ENCODE data around the gene PCDHA2. TPM values are rescaled to one million over a fixed set of nuclear protein-coding genes. Genes with fewer than 3 reads are reported as not detected.

PCDHA2 gene
- total RNA-seq: not detected in 2 replicates
- polyA plus RNA-seq: 0.02 TPM in 1 of 2 replicates, not detected in the other
- polyA plus RNA-seq (2011; cell fraction: cytosol; rRNA removed): 0.01 TPM in 2 replicates
- polyA plus RNA-seq (2011; cell fraction: nucleus; rRNA removed): not detected in 2 replicates
- 0.07 TPM in 1 of 2 replicates, not detected in the other for polyA plus RNA-seq (2012)
- polyA minus RNA-seq: 0.05 and 0.23 TPM in 2 replicates
- polyA minus RNA-seq (2011; cell fraction: cytosol; rRNA and poly(A)+ RNA removed): not detected
- 0.24 and 0.29 TPM in 2 replicates for polyA minus RNA-seq (2011; cell fraction: nucleus; rRNA and poly(A)+ RNA removed)
- Bru-seq, nascent RNA: not detected
- BruChase-seq, experiment 1, labeled RNA remaining after a 6-hour chase: percentile 16 among the genes with signal in this experiment
- percentile 21 among the genes with signal in this experiment for BruChase-seq, experiment 2, labeled RNA remaining after a 2-hour chase
- long read RNA-seq: 0 reads

DNA sequence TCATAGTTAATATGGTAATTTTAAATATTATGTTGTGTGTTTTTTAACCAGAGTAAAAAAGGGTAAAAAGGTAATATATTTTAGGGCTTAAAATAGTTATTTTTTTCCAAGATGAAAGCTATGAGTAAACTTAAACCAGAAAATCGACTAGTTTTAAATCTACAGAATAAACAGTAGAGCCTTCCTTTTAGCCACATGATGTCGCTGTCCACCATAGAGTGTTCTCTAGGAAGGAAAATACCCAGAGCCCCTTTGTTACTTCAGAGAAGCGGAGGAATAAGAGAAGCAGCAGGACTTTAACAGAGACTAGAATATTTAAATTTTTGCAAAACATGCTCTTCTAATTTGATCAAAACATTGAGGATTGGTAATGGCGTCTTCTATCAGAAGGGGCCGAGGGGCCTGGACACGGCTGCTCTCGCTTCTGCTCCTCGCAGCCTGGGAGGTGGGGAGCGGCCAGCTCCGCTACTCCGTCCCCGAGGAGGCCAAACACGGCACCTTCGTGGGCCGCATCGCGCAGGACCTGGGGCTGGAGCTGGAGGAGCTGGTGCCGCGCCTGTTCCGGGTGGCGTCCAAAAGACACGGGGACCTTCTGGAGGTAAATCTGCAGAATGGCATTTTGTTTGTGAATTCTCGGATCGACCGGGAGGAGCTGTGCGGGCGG lies at the start of gene PCDHA2:
Gene PCDHA2 (plus strand): TSS at position 258 of the 664 bp plus-strand sequence.
- H3K27me3 ChIP-seq (ENCODE audit: control insufficient read depth in 2 of 2, insufficient read depth in 2 of 2, low read length in 2 of 2): no peaks in the 10 kb centered on the region
- dilution Hi-C loops (cut with MboI; ENCODE audit: extremely low pct_ligation_motif_present, low sequenced_read_pairs): no loop called here

More for the DNA sequence above, at the start of gene PCDHA2:
- ChIA-PET CTCF (interaction anchor here (1.0 to 1.8 kb wide), 3 partner anchors 11 to 246 kb away, joined by 4 to 5 read pairs (median 4); no protein-coding TSS in a partner anchor), POLR2A (no interaction called here)
- Histone ChIP-seq H2AFZ (ENCODE audit: low read depth, low read length) (no peak within 1 kb of the TSS), H3K9me3 (replicated peaks; ENCODE audit: control insufficient read depth, insufficient read depth, low read length) (no peaks in the 10 kb centered on the region), H3K9ac (replicated peaks; ENCODE audit: extremely low read depth, insufficient read depth, low read length) (no peak within 1 kb of the TSS), H3K27ac (ENCODE audit: insufficient read depth, low read depth, low read length) (no peak within 1 kb of the TSS), H3K4me3 (replicated peaks in 1 of 3; ENCODE audit: insufficient read depth in 1 of 3, low read depth in 1 of 3, low read length in 3 of 3) (no peak within 1 kb of the TSS), H3K9me1 (replicated peaks; ENCODE audit: control insufficient read depth, extremely low read depth, insufficient read depth, low read length) (no peaks in the 10 kb centered on the region), H3K36me3 (ENCODE audit: control insufficient read depth in 2 of 2, extremely low read depth in 1 of 2, insufficient read depth in 2 of 2, low read length in 2 of 2) (no peaks in the 10 kb centered on the region), H3K4me1 (ENCODE audit: control insufficient read depth, extremely low read depth, insufficient read depth, low read length) (no peaks in the 10 kb centered on the region), H4K20me1 (replicated peaks; ENCODE audit: control insufficient read depth, extremely low read depth, insufficient read depth, low read length) (no peaks in the 10 kb centered on the region), H3K4me2 (ENCODE audit: insufficient read depth, low read length) (no peak within 1 kb of the TSS), H3K79me2 (ENCODE audit: control insufficient read depth, insufficient read depth, low read length) (no peaks in the 10 kb centered on the region)
- no peak for DNase-seq (ENCODE audit: low read depth, low spot score)
- BruUV-seq (replicated peaks): no TSS peak
- intact Hi-C loops (cut with micrococcal nuclease): no loop called here
- no peak for FAIRE-seq
- no peak for TF ChIP-seq EZH2 (IDR thresholded peaks at IDR 0.05; ENCODE audit: borderline replicate concordance, low read depth, low read length, severe bottlenecking)
- TF ChIP-seq POLR2A (IDR thresholded peaks at IDR 0.05; ENCODE audit: low read depth, low read length): no peak
- TF ChIP-seq, protein P1, sequence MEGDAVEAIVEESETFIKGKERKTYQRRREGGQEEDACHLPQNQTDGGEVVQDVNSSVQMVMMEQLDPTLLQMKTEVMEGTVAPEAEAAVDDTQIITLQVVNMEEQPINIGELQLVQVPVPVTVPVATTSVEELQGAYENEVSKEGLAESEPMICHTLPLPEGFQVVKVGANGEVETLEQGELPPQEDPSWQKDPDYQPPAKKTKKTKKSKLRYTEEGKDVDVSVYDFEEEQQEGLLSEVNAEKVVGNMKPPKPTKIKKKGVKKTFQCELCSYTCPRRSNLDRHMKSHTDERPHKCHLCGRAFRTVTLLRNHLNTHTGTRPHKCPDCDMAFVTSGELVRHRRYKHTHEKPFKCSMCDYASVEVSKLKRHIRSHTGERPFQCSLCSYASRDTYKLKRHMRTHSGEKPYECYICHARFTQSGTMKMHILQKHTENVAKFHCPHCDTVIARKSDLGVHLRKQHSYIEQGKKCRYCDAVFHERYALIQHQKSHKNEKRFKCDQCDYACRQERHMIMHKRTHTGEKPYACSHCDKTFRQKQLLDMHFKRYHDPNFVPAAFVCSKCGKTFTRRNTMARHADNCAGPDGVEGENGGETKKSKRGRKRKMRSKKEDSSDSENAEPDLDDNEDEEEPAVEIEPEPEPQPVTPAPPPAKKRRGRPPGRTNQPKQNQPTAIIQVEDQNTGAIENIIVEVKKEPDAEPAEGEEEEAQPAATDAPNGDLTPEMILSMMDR (IDR thresholded peaks at IDR 0.05; ENCODE audit: extremely low read depth in 1 of 2, insufficient read depth in 1 of 2, low read depth in 1 of 2, low read length in 2 of 2): no peak
- no peak for TF ChIP-seq JUN (IDR thresholded peaks at IDR 0.05; ENCODE audit: borderline replicate concordance, insufficient read depth, insufficient read length, low read depth)

Data from endothelial cell of umbilical vein (primary cell).